WI38 (cell line): ENCODE measurements around the gene FCRL5.
"Not testable (repeated sequence)": the region's sequence is repeated elsewhere in the genome, so short reads cannot be mapped to it uniquely, and the experiment has no call there.

ENCODE experiments used
- H3K4me3 ChIP-seq: 2 replicates; pipeline ENCODE4 v1.5.1; 2011; ENCODE audit warnings: low read depth, mild to moderate bottlenecking, control low read depth, low read length
- TF ChIP-seq, protein P1 (sequence below): IDR thresholded peaks from 2 replicates; pipeline ENCODE4 v1.5.1; 2012; ENCODE audit warnings: low read depth, mild to moderate bottlenecking, control low read depth, low read length

The FCRL5 gene

DNA sequence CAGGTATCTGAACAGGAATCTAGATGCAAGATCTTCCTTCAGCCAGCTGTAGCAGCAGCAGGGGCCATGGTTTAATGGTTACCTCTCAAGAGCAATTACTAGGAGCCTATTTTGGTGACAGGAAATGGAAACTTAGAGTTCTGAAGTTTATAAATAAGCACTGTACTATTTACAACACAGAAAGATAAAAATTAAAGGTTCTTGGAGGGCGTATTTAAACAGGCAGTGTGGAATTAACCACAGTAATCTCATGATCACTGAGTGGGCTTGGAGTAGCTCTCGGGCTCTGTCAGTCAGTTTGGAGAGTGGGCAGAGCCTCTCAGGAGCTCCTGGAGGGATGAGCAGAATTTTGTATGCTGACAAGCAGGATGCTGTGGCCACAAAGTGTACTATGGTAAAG is 10.2 kb upstream of the FCRL5 start:
- H3K4me3 ChIP-seq = no peak overlapping the region
- TF ChIP-seq, protein P1, sequence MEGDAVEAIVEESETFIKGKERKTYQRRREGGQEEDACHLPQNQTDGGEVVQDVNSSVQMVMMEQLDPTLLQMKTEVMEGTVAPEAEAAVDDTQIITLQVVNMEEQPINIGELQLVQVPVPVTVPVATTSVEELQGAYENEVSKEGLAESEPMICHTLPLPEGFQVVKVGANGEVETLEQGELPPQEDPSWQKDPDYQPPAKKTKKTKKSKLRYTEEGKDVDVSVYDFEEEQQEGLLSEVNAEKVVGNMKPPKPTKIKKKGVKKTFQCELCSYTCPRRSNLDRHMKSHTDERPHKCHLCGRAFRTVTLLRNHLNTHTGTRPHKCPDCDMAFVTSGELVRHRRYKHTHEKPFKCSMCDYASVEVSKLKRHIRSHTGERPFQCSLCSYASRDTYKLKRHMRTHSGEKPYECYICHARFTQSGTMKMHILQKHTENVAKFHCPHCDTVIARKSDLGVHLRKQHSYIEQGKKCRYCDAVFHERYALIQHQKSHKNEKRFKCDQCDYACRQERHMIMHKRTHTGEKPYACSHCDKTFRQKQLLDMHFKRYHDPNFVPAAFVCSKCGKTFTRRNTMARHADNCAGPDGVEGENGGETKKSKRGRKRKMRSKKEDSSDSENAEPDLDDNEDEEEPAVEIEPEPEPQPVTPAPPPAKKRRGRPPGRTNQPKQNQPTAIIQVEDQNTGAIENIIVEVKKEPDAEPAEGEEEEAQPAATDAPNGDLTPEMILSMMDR = no peak

- TF ChIP-seq, protein P1 = no peak
- H3K4me3 ChIP-seq = no peak overlapping the region
Observed at GRCh38 chr1:157558119-157558518, 5.8 kb upstream of the FCRL5 start.

DNA sequence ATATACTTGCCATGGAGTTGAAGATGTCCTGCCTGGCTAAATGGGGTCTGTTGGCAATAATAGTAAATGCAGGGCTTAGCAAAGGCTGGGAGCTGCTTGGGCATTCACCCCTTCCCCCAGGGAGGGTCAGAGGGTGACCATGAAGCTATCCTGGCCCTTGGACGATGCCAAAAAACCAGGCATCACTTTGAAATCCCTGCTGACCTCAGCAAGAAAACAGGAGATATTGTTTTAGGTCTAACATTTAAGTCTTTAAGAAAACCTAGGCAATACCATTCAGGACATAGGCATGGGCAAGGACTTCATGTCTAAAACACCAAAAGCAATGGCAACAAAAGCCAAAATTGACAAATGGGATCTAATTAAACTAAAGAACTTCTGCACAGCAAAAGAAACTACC is 4.2 kb downstream of the FCRL5 start:
- not testable (repeated sequence) for H3K4me3 ChIP-seq

DNA sequence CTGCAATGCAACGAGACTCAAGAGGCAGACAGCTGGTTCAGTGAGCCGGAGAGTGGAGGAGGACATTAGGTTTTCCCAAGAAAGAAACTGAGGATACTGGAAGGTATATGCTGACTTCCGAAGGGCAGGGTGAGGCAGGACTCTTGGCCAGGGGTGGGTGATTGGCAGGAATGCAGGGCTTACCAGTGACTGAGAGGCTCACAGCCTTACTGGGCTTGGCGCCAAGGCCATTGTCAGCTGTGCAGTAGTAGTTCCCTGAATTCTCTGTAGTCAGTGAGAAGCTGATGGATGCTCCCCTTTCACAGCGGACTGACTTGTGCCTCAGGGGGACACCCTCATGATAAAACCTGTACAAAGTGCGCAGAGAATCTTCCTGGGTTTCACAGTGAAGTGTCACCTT is 9.6 kb downstream of the FCRL5 start:
- no peak overlapping the region for H3K4me3 ChIP-seq
- TF ChIP-seq, protein P1 = no peak

GRCh38 chr1:157540852-157541251 is 11.5 kb downstream of the FCRL5 start:
- no peak overlapping the region for H3K4me3 ChIP-seq
- TF ChIP-seq, protein P1 = no peak

- H3K4me3 ChIP-seq = no peak overlapping the region
Observed at GRCh38 chr1:157540160-157540748, 12.1 kb downstream of the FCRL5 start.

GRCh38 chr1:157539568-157539967 is 12.7 kb downstream of the FCRL5 start:
- no peak overlapping the region for H3K4me3 ChIP-seq
- TF ChIP-seq, protein P1 = no peak

More at GRCh38 chr1:157540160-157540748, 12.1 kb downstream of the FCRL5 start:
- TF ChIP-seq, protein P1 = no peak

- TF ChIP-seq, protein P1 = no peak
- H3K4me3 ChIP-seq = no peak overlapping the region
Observed at GRCh38 chr1:157532569-157532968, 19.7 kb downstream of the FCRL5 start.
